ENCODE results near the gene AGTR1.

Gene AGTR1

DNA sequence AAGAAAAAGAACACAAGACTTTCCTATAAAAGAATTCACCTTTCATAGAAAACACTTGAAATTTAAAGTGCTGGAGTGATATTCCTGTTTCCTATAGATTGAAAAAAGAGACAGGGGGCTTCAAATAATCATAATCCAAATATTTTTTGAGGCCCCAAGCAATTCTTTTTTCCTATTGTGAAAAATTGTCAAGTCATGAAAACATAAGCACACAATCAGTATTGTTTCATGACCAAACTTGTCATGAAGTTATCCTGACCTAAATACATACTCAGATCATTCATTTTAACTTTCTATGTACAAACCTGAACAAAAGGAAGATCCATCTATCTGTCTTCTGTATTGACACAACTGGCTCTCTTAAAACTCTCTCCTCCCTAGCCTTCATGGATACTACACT is 57.9 kb downstream of the AGTR1 start:
- no peak overlapping the region for H3K4me3 ChIP-seq (ENCODE audit: low read depth, low read length)
- TF ChIP-seq, protein P1, sequence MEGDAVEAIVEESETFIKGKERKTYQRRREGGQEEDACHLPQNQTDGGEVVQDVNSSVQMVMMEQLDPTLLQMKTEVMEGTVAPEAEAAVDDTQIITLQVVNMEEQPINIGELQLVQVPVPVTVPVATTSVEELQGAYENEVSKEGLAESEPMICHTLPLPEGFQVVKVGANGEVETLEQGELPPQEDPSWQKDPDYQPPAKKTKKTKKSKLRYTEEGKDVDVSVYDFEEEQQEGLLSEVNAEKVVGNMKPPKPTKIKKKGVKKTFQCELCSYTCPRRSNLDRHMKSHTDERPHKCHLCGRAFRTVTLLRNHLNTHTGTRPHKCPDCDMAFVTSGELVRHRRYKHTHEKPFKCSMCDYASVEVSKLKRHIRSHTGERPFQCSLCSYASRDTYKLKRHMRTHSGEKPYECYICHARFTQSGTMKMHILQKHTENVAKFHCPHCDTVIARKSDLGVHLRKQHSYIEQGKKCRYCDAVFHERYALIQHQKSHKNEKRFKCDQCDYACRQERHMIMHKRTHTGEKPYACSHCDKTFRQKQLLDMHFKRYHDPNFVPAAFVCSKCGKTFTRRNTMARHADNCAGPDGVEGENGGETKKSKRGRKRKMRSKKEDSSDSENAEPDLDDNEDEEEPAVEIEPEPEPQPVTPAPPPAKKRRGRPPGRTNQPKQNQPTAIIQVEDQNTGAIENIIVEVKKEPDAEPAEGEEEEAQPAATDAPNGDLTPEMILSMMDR (IDR thresholded peaks at IDR 0.05; ENCODE audit: insufficient read depth, low read depth, low read length, missing control alignments): no peak
- DNase-seq (ENCODE audit: low read depth): no peak

DNA sequence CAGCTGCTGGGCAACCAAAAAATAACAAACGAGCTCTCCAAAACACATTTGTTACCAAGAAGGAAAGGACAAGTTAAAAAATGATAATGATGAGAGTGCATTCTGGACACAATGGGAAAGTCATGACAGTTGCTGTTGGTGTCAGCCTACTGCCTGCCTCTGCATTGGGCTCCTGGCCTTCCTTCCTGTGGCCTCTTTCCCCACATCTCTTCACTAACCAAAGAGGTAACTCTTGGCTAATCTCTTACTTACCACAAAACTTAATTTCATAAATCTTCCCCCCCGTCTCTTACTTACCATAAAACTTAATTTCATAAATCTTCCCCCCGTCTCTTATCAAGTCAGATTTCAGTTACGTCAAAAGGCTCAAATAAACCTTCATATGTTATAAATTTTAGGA is 58.6 kb downstream of the AGTR1 start:
- TF ChIP-seq, protein P1 (IDR thresholded peaks at IDR 0.05; ENCODE audit: insufficient read depth, low read depth, low read length, missing control alignments): no peak
- no peak for DNase-seq (ENCODE audit: low read depth)

DNA sequence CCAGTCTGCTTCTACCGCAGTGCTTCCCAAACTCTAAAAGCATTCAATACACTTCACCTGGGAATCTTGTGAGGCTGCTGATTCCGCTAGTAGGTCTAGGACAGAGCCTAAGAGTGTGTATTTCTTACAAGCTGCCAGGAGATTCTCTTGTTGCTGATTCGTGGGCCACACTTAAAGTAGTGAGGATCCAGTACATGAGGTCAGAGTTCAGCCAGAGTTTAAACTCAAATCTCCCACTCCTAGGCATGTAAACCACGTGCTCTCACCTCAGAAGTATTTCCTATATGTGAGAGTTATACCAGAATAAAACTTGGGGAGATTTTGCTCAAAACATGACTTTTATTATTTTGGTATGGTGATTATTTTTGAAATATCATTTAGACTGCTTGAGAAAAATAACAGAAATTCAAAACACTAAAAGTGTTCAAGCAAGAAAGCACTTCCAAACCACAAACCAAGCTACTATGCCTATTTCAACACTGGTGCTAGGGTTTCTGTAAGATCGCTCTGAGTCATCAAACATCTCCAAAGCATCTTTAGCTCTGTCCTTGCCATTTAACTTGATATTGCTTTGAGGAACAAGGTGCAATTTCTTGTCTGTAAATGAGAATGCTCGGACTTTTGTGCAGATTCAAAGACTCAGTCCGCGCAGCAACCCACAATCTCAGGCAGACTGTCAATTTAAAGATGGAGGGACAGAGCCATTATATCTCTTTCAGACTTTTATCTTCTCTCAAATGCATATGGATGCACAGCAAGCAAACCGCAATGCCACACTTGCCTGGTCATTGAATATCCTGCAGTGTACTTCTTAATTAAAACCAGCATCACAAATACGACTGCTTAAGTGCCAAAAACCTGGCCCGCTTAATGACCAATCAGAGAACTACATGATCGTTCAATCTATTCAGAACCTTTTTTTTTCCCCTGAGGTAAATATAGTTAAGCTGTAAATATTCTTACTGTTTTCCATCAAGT is 59.8 kb downstream of the AGTR1 start:
- no peak for DNase-seq (ENCODE audit: low read depth)
- H3K4me3 ChIP-seq (ENCODE audit: low read depth, low read length): no peak overlapping the region
- TF ChIP-seq, protein P1 (IDR thresholded peaks at IDR 0.05; ENCODE audit: insufficient read depth, low read depth, low read length, missing control alignments): no peak

More for the DNA sequence above, 58.6 kb downstream of the AGTR1 start:
- H3K4me3 ChIP-seq (ENCODE audit: low read depth, low read length): no peak overlapping the region

DNA sequence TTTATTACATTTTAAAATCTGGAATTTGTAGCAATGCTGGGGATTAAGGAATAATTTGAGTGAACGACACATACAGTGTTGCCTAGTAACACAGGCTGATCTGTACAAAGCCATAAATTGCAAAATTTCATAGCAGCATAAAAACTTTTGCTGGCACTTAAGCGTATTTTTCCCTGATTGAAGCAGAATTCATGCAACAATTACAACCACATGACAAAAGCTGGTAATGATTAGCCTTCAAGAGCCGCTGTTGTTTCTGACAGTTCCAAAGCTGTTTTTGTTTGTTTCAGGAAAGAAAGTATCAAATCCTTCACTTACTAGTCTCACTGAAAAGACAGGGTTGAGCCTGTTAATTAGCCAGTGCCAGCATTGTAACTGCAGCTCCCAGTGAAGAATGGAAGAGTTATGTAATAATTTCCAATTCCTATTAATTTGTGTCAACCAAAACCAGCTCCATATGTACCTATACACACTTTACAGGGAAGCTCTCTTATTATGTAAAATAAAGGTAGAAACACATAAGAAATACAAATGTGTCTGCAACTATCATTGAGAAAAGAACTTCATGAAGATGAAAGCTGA is 60.7 kb downstream of the AGTR1 start:
- TF ChIP-seq, protein P1 (IDR thresholded peaks at IDR 0.05; ENCODE audit: insufficient read depth, low read depth, low read length, missing control alignments): no peak
- H3K4me3 ChIP-seq (ENCODE audit: low read depth, low read length): no peak overlapping the region
- DNase-seq (ENCODE audit: low read depth): no peak

DNA sequence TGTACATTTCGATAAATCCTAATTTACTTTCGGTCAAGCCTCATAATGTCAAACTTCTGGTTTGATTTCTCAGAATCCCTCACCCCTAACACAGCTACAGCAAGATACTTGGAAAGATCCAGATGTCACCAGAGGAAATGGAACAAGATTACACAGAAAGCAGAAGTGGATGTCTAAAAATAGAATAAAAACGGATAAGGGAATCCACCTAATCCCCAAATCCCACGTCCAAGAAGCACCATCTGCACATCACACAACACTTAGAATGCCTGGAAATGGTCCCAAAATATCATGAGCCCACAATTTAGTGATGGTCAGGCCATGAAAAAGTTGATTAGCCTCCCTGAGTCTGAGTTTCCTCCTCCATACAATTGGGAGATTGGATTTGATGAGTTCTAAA is 61.7 kb downstream of the AGTR1 start:
- TF ChIP-seq, protein P1 (IDR thresholded peaks at IDR 0.05; ENCODE audit: insufficient read depth, low read depth, low read length, missing control alignments): no peak
- no peak overlapping the region for H3K4me3 ChIP-seq (ENCODE audit: low read depth, low read length)
- no peak for DNase-seq (ENCODE audit: low read depth)

DNA sequence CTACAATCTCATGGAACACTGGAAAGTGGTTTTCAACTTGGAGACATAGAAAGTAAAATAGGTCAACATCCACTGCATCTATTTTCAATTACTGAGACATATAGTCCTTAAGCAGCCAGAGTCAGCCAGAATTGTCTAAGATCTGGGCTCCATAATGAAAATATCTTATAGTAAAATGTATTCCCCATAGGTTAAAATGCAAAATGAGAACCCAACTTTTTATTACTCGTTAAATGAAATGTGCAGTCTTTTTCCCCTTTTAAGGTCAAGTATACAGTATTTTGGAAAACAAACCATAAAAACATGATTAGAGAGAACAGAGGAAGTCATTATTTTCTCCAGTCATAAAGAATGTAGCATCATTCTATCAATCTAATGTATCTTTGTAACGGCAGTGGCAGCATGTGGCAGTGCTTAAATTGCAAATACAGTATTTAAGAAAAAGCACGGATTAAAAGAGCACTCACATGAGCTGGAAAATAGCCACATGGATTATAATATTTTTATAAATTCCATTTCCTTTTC is 65.5 kb downstream of the AGTR1 start:
- no peak for DNase-seq (ENCODE audit: low read depth)
- no peak overlapping the region for H3K4me3 ChIP-seq (ENCODE audit: low read depth, low read length)
- TF ChIP-seq, protein P1 (IDR thresholded peaks at IDR 0.05; ENCODE audit: insufficient read depth, low read depth, low read length, missing control alignments): no peak
